ENCODE data around the gene THUMPD1.

GRCh38 chr16:20784204-20784603 is 42.6 kb upstream of the THUMPD1 start:
- TF ChIP-seq CTCF (conservative IDR thresholded peaks at IDR 0.05) (no peak), ZFX (IDR thresholded peaks at IDR 0.05) (no peak)
